Astrocyte (in vitro differentiated cells and primary cell): ENCODE data around the gene CSNK2B.

Experiments
- EZH2 ChIP-seq: IDR thresholded peaks from 2 replicates; pipeline ENCODE4 v1.6.1; 2012; ENCODE audit warnings: mild to moderate bottlenecking, low read length, inconsistent platforms; ENCODE audit not compliant: insufficient read depth
- TF ChIP-seq, protein P1 (sequence below): IDR thresholded peaks from 2 replicates; pipeline ENCODE4 v1.5.1; 2011; ENCODE audit warnings: low read depth, mild to moderate bottlenecking, inconsistent platforms, low read length, moderate library complexity; ENCODE audit not compliant: insufficient read depth

DNA sequence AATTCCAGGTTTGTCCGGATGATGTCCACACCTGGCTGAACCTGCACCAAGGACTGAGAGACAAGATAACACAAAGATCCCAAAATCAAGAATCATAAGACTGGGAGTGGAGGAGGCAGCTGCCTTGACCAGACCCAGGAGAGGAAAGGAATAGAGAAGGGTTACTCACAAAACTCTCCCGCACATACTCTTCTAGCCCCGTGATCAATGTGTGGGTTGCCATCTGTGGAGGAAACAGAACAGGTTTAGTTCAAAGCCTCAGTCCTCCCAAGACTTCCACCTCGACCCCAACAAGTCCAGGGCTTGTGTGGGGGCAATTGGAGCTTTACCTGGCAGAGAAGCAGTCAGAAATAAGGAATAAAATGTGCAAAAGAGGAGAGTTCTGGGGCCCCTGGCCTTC, 24.5 kb upstream of the CSNK2B start:
- TF ChIP-seq, protein P1, sequence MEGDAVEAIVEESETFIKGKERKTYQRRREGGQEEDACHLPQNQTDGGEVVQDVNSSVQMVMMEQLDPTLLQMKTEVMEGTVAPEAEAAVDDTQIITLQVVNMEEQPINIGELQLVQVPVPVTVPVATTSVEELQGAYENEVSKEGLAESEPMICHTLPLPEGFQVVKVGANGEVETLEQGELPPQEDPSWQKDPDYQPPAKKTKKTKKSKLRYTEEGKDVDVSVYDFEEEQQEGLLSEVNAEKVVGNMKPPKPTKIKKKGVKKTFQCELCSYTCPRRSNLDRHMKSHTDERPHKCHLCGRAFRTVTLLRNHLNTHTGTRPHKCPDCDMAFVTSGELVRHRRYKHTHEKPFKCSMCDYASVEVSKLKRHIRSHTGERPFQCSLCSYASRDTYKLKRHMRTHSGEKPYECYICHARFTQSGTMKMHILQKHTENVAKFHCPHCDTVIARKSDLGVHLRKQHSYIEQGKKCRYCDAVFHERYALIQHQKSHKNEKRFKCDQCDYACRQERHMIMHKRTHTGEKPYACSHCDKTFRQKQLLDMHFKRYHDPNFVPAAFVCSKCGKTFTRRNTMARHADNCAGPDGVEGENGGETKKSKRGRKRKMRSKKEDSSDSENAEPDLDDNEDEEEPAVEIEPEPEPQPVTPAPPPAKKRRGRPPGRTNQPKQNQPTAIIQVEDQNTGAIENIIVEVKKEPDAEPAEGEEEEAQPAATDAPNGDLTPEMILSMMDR = no peak
- TF ChIP-seq EZH2 = no peak
